Measurements from ENCODE around the gene RBMS1. TPM values are rescaled to one million over a fixed set of nuclear protein-coding genes. Genes with fewer than 3 reads are reported as not detected.

Gene RBMS1
- total and polyA plus RNA-seq, 8 donors: 91.7 to 133 (median 119) TPM

- no peaks in the 10 kb centered on the region for H3K27me3 ChIP-seq
- no peak overlapping the region for H3K4me3 ChIP-seq
- no peak overlapping the region for H3K27ac ChIP-seq
- peaks cover 0 to 44% of the 10 kb centered on the region in 2 donors for H3K36me3 ChIP-seq
- ATAC-seq (no peak), DNase-seq (no peak)
- peaks cover 5 to 49% of the 10 kb centered on the region in 2 donors for H3K4me1 ChIP-seq
- TF ChIP-seq CTCF (IDR thresholded peaks at IDR 0.05): no peak
- no peaks in the 10 kb centered on the region for H3K9me3 ChIP-seq
- intact Hi-C loops (cut with DNase I): no loop called here
These were observed 178.3 kb downstream of the RBMS1 start for GRCh38 chr2:160315337-160315736.

GRCh38 chr2:160310118-160310828 lies 183.3 kb downstream of the RBMS1 start:
- H3K4me1 ChIP-seq: peaks cover 0 to 18% of the 10 kb centered on the region in 2 donors
- no peaks in the 10 kb centered on the region for H3K27me3 ChIP-seq
- H3K36me3 ChIP-seq: peaks cover 0 to 48% of the 10 kb centered on the region in 2 donors
- H3K27ac ChIP-seq: no peak overlapping the region
- H3K4me3 ChIP-seq: no peak overlapping the region
- TF ChIP-seq CTCF (IDR thresholded peaks at IDR 0.05): no peak
- H3K9me3 ChIP-seq: no peaks in the 10 kb centered on the region
- DNase-seq (no peak), ATAC-seq (no peak)
- intact Hi-C loops (cut with DNase I): no loop called here

- H3K4me3 ChIP-seq: no peak overlapping the region
- DNase-seq (no peak), ATAC-seq (no peak)
- H3K4me1 ChIP-seq: peaks cover 0 to 24% of the 10 kb centered on the region in 2 donors
- H3K27ac ChIP-seq: peak overlapping the region in 1 of 2 donors; percentile 7
- no peaks in the 10 kb centered on the region for H3K27me3 ChIP-seq
- peaks cover 0 to 48% of the 10 kb centered on the region in 2 donors for H3K36me3 ChIP-seq
- intact Hi-C loops (cut with DNase I): no loop called here
- no peaks in the 10 kb centered on the region for H3K9me3 ChIP-seq
- no peak for TF ChIP-seq CTCF (IDR thresholded peaks at IDR 0.05)
These were observed 184.0 kb downstream of the RBMS1 start for GRCh38 chr2:160309585-160309984.

- Histone ChIP-seq H3K9me3 (no peaks in the 10 kb centered on the region), H3K4me1 (peaks cover 7 to 24% of the 10 kb centered on the region in 2 donors), H3K4me3 (no peak overlapping the region), H3K27ac (peak overlapping the region in 1 of 2 donors; percentile 7), H3K27me3 (no peaks in the 10 kb centered on the region), H3K36me3 (peaks cover 0 to 48% of the 10 kb centered on the region in 2 donors)
- intact Hi-C loops (cut with DNase I): no loop called here
- no peak for ATAC-seq
- no peak for DNase-seq
- no peak for TF ChIP-seq CTCF (IDR thresholded peaks at IDR 0.05)
These were observed 184.7 kb downstream of the RBMS1 start for GRCh38 chr2:160308915-160309314.

- DNase-seq: no peak
- no peak overlapping the region for H3K4me3 ChIP-seq
- no peak for TF ChIP-seq CTCF (IDR thresholded peaks at IDR 0.05)
- intact Hi-C loops (cut with DNase I): no loop called here
- H3K27ac ChIP-seq: no peak overlapping the region
- H3K9me3 ChIP-seq: no peaks in the 10 kb centered on the region
- peaks cover 11 to 24% of the 10 kb centered on the region in 2 donors for H3K4me1 ChIP-seq
- peaks cover 0 to 49% of the 10 kb centered on the region in 2 donors for H3K36me3 ChIP-seq
- H3K27me3 ChIP-seq: no peaks in the 10 kb centered on the region
- no peak for ATAC-seq
These were observed 185.1 kb downstream of the RBMS1 start for GRCh38 chr2:160308476-160308875.

All from left lung (tissue), 10 donors.